HepG2 (cell line): Measurements from ENCODE around the gene RRM2. TPM values are rescaled to one million over a fixed set of nuclear protein-coding genes. Genes with fewer than 3 reads are reported as not detected.

Experiments
- EED ChIP-seq: sonication (generic); formaldehyde crosslinking; IDR thresholded peaks from 2 replicates; pipeline ENCODE4 v1.5.0; 2020; ENCODE audit warnings: mild to moderate bottlenecking, missing genetic modification reagents
- FOXO1 ChIP-seq: sonication (generic); formaldehyde crosslinking; IDR thresholded peaks from 2 replicates; pipeline ENCODE4 v1.4.0; 2020; ENCODE audit warnings: missing genetic modification reagents
- GATA4 ChIP-seq: sonication (generic); IDR thresholded peaks from 2 replicates; pipeline ENCODE4 v1.6.1; 2016; ENCODE audit warnings: antibody characterized with exemption, low read depth, borderline replicate concordance
- GATAD1 ChIP-seq: IDR thresholded peaks from 2 replicates; pipeline ENCODE4 v1.6.1; 2016; ENCODE audit warnings: missing genetic modification reagents, missing compliant biosample characterization
- HCFC1 ChIP-seq: fragments of 150-350 bp; IDR thresholded peaks from 2 replicates; pipeline ENCODE4 v1.6.1; 2014; ENCODE audit warnings: low read depth, low read length
- HMGXB3 ChIP-seq: sonication (generic); formaldehyde crosslinking; IDR thresholded peaks from 2 replicates; pipeline ENCODE4 v1.4.0; 2020; ENCODE audit warnings: missing genetic modification reagents, borderline replicate concordance
- KAT8 ChIP-seq: IDR thresholded peaks from 2 replicates; pipeline ENCODE4 v1.6.1; 2016; ENCODE audit warnings: missing genetic modification reagents, missing compliant biosample characterization
- MAX ChIP-seq: IDR thresholded peaks from 2 replicates; pipeline ENCODE4 v1.6.1; 2012; ENCODE audit warnings: inconsistent platforms
- NR2F6 ChIP-seq, 2 experiments: IDR thresholded peaks; 2 replicates each; pipeline ENCODE4 v1.6.1; 2016; ENCODE audit warnings: antibody characterized with exemption in 1 of 2, mild to moderate bottlenecking in 1 of 2
- ONECUT2 ChIP-seq: sonication (generic); formaldehyde crosslinking; IDR thresholded peaks from 2 replicates; pipeline ENCODE4 v1.4.0; 2020; ENCODE audit warnings: missing genetic modification reagents
- RAD21 ChIP-seq: fragments of 450-650 bp; formaldehyde crosslinking; IDR thresholded peaks from 2 replicates; pipeline ENCODE4 v1.5.0; 2020; ENCODE audit warnings: mild to moderate bottlenecking
- RBM22 ChIP-seq: fragments of 200-400 bp; formaldehyde crosslinking; optimal IDR thresholded peaks from 2 replicates; pipeline ENCODE3; 2017; ENCODE audit warnings: mild to moderate bottlenecking, low read length, moderate library complexity
- RXRB ChIP-seq: IDR thresholded peaks from 2 replicates; pipeline ENCODE4 v1.6.1; 2016; ENCODE audit warnings: borderline replicate concordance, missing genetic modification reagents, missing compliant biosample characterization
- STAG1 ChIP-seq: sonication (generic); formaldehyde crosslinking; IDR thresholded peaks from 2 replicates; pipeline ENCODE4 v1.4.0; 2020; ENCODE audit warnings: missing genetic modification reagents
- ZBTB4 ChIP-seq: sonication (generic); formaldehyde crosslinking; IDR thresholded peaks from 2 replicates; pipeline ENCODE4 v1.4.0; 2020; ENCODE audit warnings: missing genetic modification reagents, mild to moderate bottlenecking, borderline replicate concordance
- ZFP41 ChIP-seq: sonication (generic); formaldehyde crosslinking; IDR thresholded peaks from 2 replicates; pipeline ENCODE4 v1.4.0; 2020; ENCODE audit warnings: mild to moderate bottlenecking, missing genetic modification reagents, borderline replicate concordance
- ZMYM2 ChIP-seq: sonication (generic); formaldehyde crosslinking; IDR thresholded peaks from 2 replicates; pipeline ENCODE4 v1.8.0; 2022; ENCODE audit warnings: mild to moderate bottlenecking, missing genetic modification reagents
- ZNF207 ChIP-seq: fragments of 450-650 bp; IDR thresholded peaks from 2 replicates; pipeline ENCODE4 v1.6.1; 2016; ENCODE audit warnings: antibody characterized with exemption, borderline replicate concordance
- ZNF557 ChIP-seq: sonication (generic); formaldehyde crosslinking; IDR thresholded peaks from 2 replicates; pipeline ENCODE4 v1.4.0; 2020; ENCODE audit warnings: missing genetic modification reagents
- ZNF572 ChIP-seq: sonication (generic); formaldehyde crosslinking; IDR thresholded peaks from 2 replicates; pipeline ENCODE4 v1.5.1; 2020; ENCODE audit warnings: mild to moderate bottlenecking, missing genetic modification reagents
- ZNF597 ChIP-seq: sonication (generic); formaldehyde crosslinking; IDR thresholded peaks from 2 replicates; pipeline ENCODE4 v1.5.0; 2020; ENCODE audit warnings: missing genetic modification reagents
- ZNF598 ChIP-seq: sonication (generic); formaldehyde crosslinking; IDR thresholded peaks from 2 replicates; pipeline ENCODE4 v1.5.1; 2020; ENCODE audit warnings: mild to moderate bottlenecking, missing genetic modification reagents, borderline replicate concordance
- polyA plus RNA-seq, 8 experiments: library from polyadenylated mRNA; depleted of rRNA in 3 of 8; stranded (reverse) in 7 of 8; unstranded in 1 of 8; fragments of >200 nt; fragmentation: Illumina TruSeq in 4 of 8; extraction: Trizol in 4 of 8; gene quantifications; 2 replicates each; pipeline versions ENCODE4 v1.2.1 to v1.2.3, GENCODE V29; 2011 to 2016; ENCODE audit warnings: low read depth in 4 of 8, missing spikeins in 1 of 8, mixed read lengths in 1 of 8; ENCODE audit not compliant: insufficient read depth in 1 of 8
- total RNA-seq, 5 experiments: library from RNA; depleted of rRNA; stranded (reverse); fragments of >200 nt; fragmentation: Illumina TruSeq; extraction: Trizol; gene quantifications; 2 replicates each; pipeline ENCODE4 v1.2.3, GENCODE V29; 2016; ENCODE audit warnings: low read depth in 1 of 5

Gene RRM2
- total and polyA plus RNA-seq, 2 of the 13 experiments (the other 11 are each of a cell fraction or from before 2014, with no cell fraction given): 31.3 to 150 TPM

GRCh38 chr2:10097352-10098148 is 25.0 kb upstream of the RRM2 start (continued):
- no peak for TF ChIP-seq MAX
- no peak for TF ChIP-seq HCFC1
- no peak for TF ChIP-seq ZFP41
- no peak for TF ChIP-seq ONECUT2 (CRISPR knock-in tag)
- TF ChIP-seq GATAD1 (CRISPR knock-in tag): no peak
- no peak for TF ChIP-seq ZNF598 (CRISPR knock-in tag)
- TF ChIP-seq GATA4: no peak
- no peak for TF ChIP-seq ZNF572 (CRISPR knock-in tag)
- TF ChIP-seq ZMYM2 (CRISPR knock-in tag): no peak
- TF ChIP-seq ZNF557 (CRISPR knock-in tag): peak; percentile 74; the same call in 1 of the 2 replicates
- TF ChIP-seq RXRB (CRISPR knock-in tag): peak; percentile 15; the same call in 1 of the 2 replicates
- TF ChIP-seq ZNF207: no peak
- TF ChIP-seq FOXO1 (CRISPR knock-in tag): no peak
- TF ChIP-seq STAG1 (CRISPR knock-in tag): peak; percentile 91
- TF ChIP-seq NR2F6 (IDR thresholded peaks at IDR 0.05): no peak
- TF ChIP-seq NR2F6 (CRISPR knock-in tag; IDR thresholded peaks at IDR 0.05): peak; percentile 32; the same call in 1 of the 2 replicates
- peak; percentile 90 for TF ChIP-seq RAD21 (CRISPR knock-in tag)
- no peak for TF ChIP-seq RBM22
- no peak for TF ChIP-seq ZBTB4
- no peak for TF ChIP-seq KAT8 (CRISPR knock-in tag)
- 0 out of 2 replicates have a peak, but pooled peaks have one; percentile 55 for TF ChIP-seq EED (CRISPR knock-in tag)
- no peak for TF ChIP-seq ZNF597
- TF ChIP-seq HMGXB3 (CRISPR knock-in tag): 0 out of 2 replicates have a peak, but pooled peaks have one; percentile 30
